ENCODE results near the gene MMAB.

MMAB gene

DNA sequence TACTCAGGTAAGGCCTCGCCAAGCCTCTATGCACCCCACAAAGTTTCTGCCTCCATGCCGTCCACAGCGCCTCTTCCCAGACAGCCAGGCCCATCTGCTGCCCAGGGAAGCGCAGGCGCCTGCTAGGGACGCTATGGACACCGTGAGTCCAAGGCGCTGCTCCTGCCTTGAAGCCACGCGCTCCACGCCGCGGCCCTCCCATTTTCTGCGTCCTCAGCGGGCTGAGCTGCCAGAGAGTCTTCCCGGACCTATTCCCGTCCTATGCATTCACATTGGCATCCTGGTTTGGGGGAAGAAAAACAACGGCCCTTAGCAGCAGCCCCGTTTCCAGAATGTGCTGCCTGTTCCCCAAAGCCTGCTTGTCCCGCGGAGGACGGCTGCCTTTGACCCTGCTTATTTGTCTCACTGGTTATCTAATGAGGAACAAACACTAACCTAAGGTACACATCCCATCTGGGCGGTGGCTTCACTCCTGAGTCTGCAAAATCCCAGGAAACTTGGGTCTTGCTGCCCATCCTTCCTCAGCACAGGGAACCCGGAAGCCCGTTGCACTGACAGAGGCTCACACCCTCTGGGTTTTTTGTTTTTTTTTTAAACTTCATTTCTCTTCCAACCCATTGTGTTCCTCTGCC, 38.0 kb downstream of the MMAB start:
- no peak for DNase-seq

- DNase-seq: no peak
Measured at GRCh38 chr12:109534456-109534855, 38.8 kb downstream of the MMAB start.

DNA sequence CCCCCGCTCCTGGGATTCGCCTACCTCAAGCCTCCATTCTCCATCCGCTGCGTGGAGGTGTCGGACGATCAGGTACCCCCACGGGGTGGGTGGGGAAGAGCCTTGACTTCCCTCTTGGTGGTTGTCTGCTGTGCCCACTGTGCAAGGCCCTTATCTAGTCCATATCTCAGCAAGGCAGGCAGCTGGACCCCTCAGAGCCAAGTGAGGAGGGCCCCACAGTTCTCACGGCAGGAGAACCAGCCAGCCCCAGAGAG, 39.9 kb downstream of the MMAB start:
- no peak for DNase-seq

DNA sequence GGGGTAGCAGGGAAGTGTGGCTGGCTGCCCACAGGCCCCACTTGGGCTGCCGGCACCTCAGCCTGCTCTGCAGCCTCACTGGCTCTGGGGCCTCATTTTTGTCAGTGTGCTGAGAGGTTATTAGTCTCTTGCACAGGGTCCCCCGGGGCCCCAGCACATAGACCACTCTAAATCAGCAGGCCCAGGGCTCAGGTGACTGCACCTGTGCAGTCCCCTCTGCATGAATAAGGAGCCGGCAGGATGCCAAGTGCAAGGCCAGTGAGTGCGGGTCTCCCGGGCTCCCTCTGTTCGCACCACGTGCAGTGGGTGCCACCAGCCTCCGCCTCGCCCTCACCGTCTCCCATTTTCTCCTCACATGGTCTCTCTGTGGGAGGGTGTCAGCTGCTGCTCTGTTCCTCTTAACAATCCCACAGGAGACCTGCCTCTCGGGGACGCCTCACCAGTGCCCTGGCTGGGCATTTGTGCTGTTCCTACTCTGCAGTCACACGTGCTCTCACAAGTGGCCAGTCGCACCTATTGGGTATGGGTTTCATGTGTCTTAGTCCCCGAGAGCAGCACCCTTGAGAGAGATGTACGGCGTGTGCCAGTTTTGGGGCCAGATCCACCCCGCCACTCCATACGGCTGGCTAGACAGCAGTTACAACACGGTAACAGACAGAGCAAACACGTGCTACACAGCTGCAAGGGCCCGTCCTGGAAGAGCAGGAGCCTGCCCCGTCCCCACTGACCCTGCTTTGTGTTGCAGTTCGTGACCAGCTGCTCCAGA, 40.4 kb downstream of the MMAB start:
- DNase-seq: no peak

DNA sequence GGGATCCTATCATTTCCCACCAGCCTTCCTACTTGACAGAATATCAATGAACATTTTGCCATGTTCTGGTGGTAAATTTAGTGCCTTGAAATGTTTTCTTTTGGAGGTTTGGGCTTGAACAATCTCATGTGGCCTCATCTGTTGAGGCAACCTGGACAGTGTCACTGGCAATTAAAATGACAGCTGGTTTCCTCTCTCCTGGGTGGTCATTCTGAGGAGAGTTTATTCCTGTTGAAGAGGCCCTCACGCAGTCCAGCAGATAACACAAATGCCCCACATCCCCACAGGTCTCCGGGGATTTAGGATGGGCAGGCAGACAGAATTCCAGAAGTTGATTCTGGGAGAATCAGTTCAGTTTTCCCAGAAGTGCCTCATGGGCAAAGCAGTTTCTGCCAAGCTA, 41.9 kb downstream of the MMAB start:
- no peak for DNase-seq

GRCh38 chr12:109529691-109530640, 43.3 kb downstream of the MMAB start:
- no peak for DNase-seq

DNA sequence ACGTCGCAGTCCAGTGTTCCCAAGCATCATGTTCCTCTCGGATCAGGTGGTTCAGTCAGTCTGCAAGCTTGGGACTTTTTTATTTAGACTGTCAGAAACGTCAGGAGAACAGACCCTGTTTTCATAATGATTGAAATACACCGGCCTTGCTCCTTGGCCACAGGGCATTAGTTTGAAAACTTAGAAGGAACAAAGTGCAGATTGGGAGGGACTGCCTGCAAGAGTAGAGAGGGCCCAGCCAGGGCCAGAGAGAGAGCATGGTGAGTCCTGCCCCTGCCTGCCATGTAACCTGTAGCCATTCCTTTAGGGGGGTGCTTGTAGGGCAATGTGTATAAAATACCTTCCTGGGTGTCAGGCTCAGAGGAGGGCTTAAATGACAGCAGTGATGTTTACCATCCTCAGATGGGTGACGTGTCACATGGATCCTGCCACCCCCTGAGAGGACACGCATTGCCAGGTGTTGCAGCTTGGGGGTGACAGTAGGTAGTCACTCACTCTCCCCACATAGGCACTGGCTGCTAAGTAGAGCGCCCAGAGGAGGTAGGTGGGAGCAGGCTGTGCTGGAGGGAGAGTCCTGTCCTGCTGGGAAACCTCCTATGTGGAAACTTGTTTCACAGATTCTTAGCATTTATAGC, 45.7 kb downstream of the MMAB start:
- no peak for DNase-seq

- no peak for DNase-seq
Measured at GRCh38 chr12:109525279-109525585, 48.1 kb downstream of the MMAB start.

GRCh38 chr12:109524466-109525278, 48.6 kb downstream of the MMAB start:
- no peak for DNase-seq

GRCh38 chr12:109523504-109523903, 49.8 kb downstream of the MMAB start:
- no peak for DNase-seq

- DNase-seq: no peak
Measured at GRCh38 chr12:109523071-109523470, 50.2 kb downstream of the MMAB start.

DNA sequence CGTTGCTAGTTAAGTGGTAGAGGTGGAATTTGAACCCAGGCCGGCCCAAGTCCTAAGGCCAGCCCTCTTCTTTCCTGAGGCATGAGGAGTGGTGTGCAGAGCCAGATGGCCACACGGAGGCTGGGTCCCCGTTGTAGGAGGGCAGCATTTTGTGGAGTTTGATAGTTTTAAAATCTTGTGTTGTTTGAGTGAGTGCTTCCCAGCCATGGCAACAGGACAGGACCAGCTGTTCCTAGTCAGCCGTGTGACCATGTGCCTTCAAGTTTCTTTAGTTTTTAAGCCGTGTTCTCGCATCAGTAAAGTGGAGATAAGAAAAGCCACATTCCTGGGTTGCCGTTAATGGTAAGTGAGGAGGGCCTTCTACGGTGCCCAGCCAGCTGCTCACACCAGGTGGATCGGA, 51.5 kb downstream of the MMAB start:
- DNase-seq: no peak

GRCh38 chr12:109519787-109520186, 53.5 kb downstream of the MMAB start:
- no peak for DNase-seq

DNA sequence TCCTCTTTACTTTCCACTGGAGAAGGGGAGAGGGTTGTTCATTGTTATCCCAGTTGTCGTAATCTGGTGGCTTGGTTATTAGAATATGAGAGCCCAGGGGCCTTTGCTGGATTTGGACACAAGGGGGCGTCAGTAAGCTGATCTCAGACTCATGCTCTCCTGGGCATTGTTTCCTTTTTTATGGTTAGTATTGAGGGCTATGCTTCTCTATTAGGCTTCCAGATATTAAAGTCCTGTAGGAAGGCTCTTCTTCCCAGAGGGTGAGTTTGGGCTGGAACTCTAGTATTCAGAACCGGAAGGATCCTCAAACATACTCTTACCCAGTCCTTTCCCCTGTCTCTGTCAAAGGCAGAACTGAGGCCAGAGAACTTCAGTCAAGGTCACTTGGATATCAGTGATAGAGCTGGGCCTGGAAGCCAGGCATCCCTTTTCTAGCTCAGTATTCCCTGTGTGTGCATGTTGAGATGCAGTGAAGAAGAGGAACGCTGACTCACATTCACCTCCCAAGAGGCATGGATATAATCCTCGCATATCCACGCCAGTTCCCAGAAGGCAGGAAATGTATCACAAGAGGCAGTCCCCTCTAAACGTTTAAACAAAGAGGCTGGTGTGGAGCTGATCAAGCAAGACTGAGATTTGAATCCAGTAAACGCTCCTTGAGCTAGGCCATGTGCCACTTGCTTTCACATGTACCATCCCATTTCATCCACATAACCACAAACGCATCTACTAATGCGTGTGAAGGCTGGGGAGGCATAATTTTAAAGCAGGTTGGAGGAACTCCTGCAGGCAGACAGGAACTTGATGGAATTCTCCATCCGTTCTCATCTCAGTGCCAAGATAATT, 54.3 kb downstream of the MMAB start:
- no peak for DNase-seq

DNA sequence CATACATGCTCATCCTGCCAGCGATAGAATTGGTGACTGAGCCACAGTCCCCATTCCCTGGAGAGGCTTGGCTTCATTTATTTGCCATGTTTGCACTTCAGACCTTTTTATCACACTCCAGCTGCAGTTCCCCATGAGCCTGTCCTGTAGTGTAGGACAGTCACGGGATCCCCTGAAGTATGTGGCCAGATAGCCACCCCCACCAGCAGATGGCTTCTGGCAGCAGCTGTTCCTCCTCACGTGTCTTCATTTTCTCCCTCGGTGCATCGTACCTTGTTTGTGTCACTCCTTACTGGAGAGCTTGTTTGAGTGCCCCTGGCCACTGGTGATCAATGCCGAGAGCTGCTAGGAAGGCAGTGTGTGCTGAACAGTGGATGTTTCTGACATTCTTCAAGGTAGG, 55.7 kb downstream of the MMAB start:
- no peak for DNase-seq

DNA sequence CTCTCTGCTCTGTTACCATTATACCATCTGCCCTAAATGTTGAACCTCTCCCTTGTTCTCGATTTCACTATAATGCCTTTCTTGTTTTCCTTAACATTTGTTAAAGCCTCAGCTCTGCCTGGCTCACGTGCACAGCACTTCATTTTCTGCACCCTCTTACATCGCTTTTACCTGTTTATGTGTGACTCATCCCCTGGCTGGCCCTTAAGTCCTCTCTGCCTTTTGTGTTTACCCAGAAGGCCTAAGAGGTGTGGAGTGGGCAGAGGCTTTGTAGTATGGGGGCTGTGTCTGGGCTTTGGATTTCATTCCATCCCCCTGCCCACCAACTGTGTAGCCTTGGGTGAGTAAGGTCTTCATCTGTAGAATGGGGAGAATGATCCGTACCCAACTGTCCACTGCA, 59.3 kb downstream of the MMAB start:
- no peak for DNase-seq

DNA sequence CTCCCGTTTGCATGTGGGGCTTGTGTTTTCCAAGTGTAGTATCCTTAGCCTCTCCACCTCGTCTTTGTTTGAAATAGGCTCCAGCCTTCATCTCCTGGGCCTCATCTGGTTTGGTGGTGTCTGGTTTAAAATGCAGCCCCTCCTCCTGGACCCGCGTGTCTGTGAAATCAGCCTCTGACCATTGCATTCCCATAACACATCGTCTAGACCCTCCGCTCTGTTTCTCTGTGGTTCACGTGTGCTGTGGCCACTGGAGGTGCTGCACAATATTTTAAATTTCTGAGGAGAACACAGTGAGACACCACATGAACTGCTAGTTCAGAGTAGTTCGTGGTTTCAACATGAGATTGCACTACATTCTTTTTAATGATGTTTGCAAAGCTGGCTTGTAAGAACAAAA, 60.3 kb downstream of the MMAB start:
- DNase-seq: no peak

GRCh38 chr12:109512608-109513007, 60.7 kb downstream of the MMAB start:
- DNase-seq: no peak

GRCh38 chr12:109510196-109510595, 63.1 kb downstream of the MMAB start:
- DNase-seq: no peak

DNA sequence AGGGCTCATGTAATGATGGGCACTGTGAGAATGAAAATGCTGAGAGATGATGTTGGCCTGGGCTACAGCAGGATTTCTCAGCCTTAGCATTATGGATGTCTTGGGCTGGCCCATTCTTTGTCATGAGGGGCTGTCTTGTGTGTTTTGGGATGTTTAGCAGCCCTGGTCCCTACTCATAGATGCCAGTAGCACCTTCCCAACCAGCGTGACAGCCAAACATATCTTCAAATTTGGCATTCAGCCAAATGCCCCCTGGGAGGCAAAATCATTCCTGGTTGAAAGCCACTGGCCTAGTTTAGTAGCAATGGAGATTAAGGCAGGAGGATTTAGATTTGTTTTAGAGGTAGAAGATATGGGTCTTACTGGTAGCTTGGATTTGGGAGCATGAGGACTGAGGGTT, 69.2 kb downstream of the MMAB start:
- DNase-seq: no peak
